Measurements from ENCODE around the gene KPNA1.
"Not testable (repeated sequence)": the region's sequence is repeated elsewhere in the genome, so short reads cannot be mapped to it uniquely, and the experiment has no call there.

KPNA1 gene

GRCh38 chr3:122519693-122520092 lies 5.0 kb upstream of the KPNA1 start:
- no peak for DNase-seq

- DNase-seq = no peak
Observed at GRCh38 chr3:122516846-122517360, 2.2 kb upstream of the KPNA1 start.

GRCh38 chr3:122515870-122516269 lies 1.1 kb upstream of the KPNA1 start:
- no peak for DNase-seq

GRCh38 chr3:122515020-122515468 lies 305 bp upstream of the KPNA1 start:
- DNase-seq = no peak

- DNase-seq = no peak
Observed at GRCh38 chr3:122513386-122514122, 1.2 kb downstream of the KPNA1 start.

- DNase-seq = no peak
Observed at GRCh38 chr3:122512284-122512683, 2.5 kb downstream of the KPNA1 start.

- DNase-seq = no peak
Observed at GRCh38 chr3:122510878-122511535, 3.7 kb downstream of the KPNA1 start.

GRCh38 chr3:122508944-122509343 lies 5.8 kb downstream of the KPNA1 start:
- DNase-seq = not testable (repeated sequence)

GRCh38 chr3:122508135-122508914 lies 6.4 kb downstream of the KPNA1 start:
- no peak for DNase-seq

GRCh38 chr3:122506450-122506849 lies 8.3 kb downstream of the KPNA1 start:
- DNase-seq = no peak

GRCh38 chr3:122505676-122506075 lies 9.1 kb downstream of the KPNA1 start:
- DNase-seq = no peak

- no peak for DNase-seq
Observed at GRCh38 chr3:122502941-122503340, 11.8 kb downstream of the KPNA1 start.

- DNase-seq = no peak
Observed at GRCh38 chr3:122502139-122502538, 12.6 kb downstream of the KPNA1 start.

GRCh38 chr3:122500964-122501363 lies 13.8 kb downstream of the KPNA1 start:
- DNase-seq = not testable (repeated sequence)

GRCh38 chr3:122498152-122498551 lies 16.6 kb downstream of the KPNA1 start:
- DNase-seq = no peak

- no peak for DNase-seq
Observed at GRCh38 chr3:122497425-122497824, 17.3 kb downstream of the KPNA1 start.

- DNase-seq = no peak
Observed at GRCh38 chr3:122496508-122496907, 18.2 kb downstream of the KPNA1 start.

- no peak for DNase-seq
Observed at GRCh38 chr3:122493296-122493695, 21.4 kb downstream of the KPNA1 start.

- no peak for DNase-seq
Observed at GRCh38 chr3:122488262-122488973, 26.3 kb downstream of the KPNA1 start.

- no peak for DNase-seq
Observed at GRCh38 chr3:122484985-122485384, 29.8 kb downstream of the KPNA1 start.

GRCh38 chr3:122481390-122481789 lies 33.3 kb downstream of the KPNA1 start:
- DNase-seq = no peak

GRCh38 chr3:122476532-122476931 lies 38.2 kb downstream of the KPNA1 start:
- DNase-seq = no peak

GRCh38 chr3:122475316-122475715 lies 39.4 kb downstream of the KPNA1 start:
- no peak for DNase-seq
